B cell (primary cell): ENCODE measurements around the gene CADM1. TPM values are rescaled to one million over a fixed set of nuclear protein-coding genes. Genes with fewer than 3 reads are reported as not detected.

Source experiments
- ATAC-seq: fragments of 200-7000 bp; cut with Tn5 transposase; one replicate; pipeline ENCODE4 v1.10.0; 2021; ENCODE audit warnings: low read depth, mild to moderate bottlenecking, moderate number of reproducible peaks, moderate library complexity
- CTCF ChIA-PET: fragments of 350-600 bp; sonication (Branson Sonifier 250); formaldehyde crosslinking; loops from one replicate; lab custom pipeline; 2021; ENCODE audit warnings: antibody characterized with exemption, inconsistent platforms; lab: Charles Lee
- POLR2A ChIA-PET: fragments of 350-600 bp; sonication (Branson Sonifier 250); formaldehyde crosslinking; loops from one replicate; lab custom pipeline; 2021; ENCODE audit warnings: antibody characterized with exemption; lab: Charles Lee
- DNase-seq: peaks from one replicate; pipeline ENCODE4 v3.0.0; 2013
- H2AFZ ChIP-seq: 2 replicates; pipeline ENCODE4 v1.6.1; 2012; ENCODE audit warnings: mild to moderate bottlenecking, low read depth, low read length; ENCODE audit not compliant: insufficient read depth, poor library complexity, severe bottlenecking
- H3K27ac ChIP-seq, 2 donors: 1 replicate in 1 of 2; 2 replicates in 1 of 2; pipeline ENCODE4 v1.5.1; 2012 to 2013; ENCODE audit warnings: low read length in 2 of 2, mild to moderate bottlenecking in 2 of 2, moderate library complexity in 1 of 2
- H3K27me3 ChIP-seq, 4 experiments: fragments of 200-600 bp in 1 of 4; sonication (generic) in 1 of 4; replicated peaks in 1 of 4; 1 replicate in 2 of 4; 2 replicates in 2 of 4; pipeline versions ENCODE4 v1.6.1 to v1.7.0; 2013 to 2016; ENCODE audit warnings: low read length in 3 of 4, mild to moderate bottlenecking in 2 of 4, mixed read lengths in 1 of 4, moderate library complexity in 1 of 4; ENCODE audit not compliant: insufficient read depth in 4 of 4, control insufficient read depth in 3 of 4; ENCODE audit errors: control extremely low read depth in 1 of 4
- H3K36me3 ChIP-seq, 2 experiments: replicated peaks in 1 of 2; 1 replicate in 1 of 2; 2 replicates in 1 of 2; pipeline versions ENCODE4 v1.6.1 to v1.7.1; 2013; ENCODE audit warnings: low read length in 1 of 2; ENCODE audit not compliant: insufficient read depth in 2 of 2, control insufficient read depth in 1 of 2; ENCODE audit errors: control extremely low read depth in 1 of 2, extremely low read depth in 1 of 2
- H3K4me1 ChIP-seq, 2 donors: fragments of 200-600 bp in 1 of 2; sonication (generic) in 1 of 2; 1 replicate in 1 of 2; 2 replicates in 1 of 2; pipeline versions ENCODE4 v1.5.1 to v1.6.1; 2013 to 2017; ENCODE audit warnings: low read length in 2 of 2; ENCODE audit not compliant: control insufficient read depth in 2 of 2, insufficient read depth in 2 of 2
- H3K4me2 ChIP-seq: replicated peaks from 2 replicates; pipeline ENCODE3; 2012; ENCODE audit warnings: mild to moderate bottlenecking, low read depth, low read length; ENCODE audit not compliant: poor library complexity, severe bottlenecking
- H3K4me3 ChIP-seq, 5 experiments: fragments of 200-600 bp in 1 of 5; sonication (generic) in 1 of 5; 1 replicate in 3 of 5; 2 replicates in 2 of 5; pipeline versions ENCODE4 v1.5.1 to v1.7.0; 2011 to 2016; ENCODE audit warnings: low read length in 4 of 5, mild to moderate bottlenecking in 4 of 5, low read depth in 2 of 5, control low read depth in 1 of 5, moderate library complexity in 1 of 5; ENCODE audit not compliant: insufficient read depth in 1 of 5; ENCODE audit errors: control extremely low read depth in 1 of 5, extremely low read depth in 1 of 5
- H3K79me2 ChIP-seq: fragments of 200-600 bp; sonication (generic); one replicate; pipeline ENCODE4 v1.6.0; 2016; ENCODE audit warnings: low read length; ENCODE audit not compliant: control insufficient read depth, insufficient read depth
- H3K9ac ChIP-seq: fragments of 200-600 bp; sonication (generic); 2 replicates; pipeline ENCODE4 v1.6.1; 2017; ENCODE audit warnings: mild to moderate bottlenecking, low read length, moderate library complexity
- H3K9me3 ChIP-seq, 3 donors: one replicate each; pipeline versions ENCODE4 v1.6.1 to v1.7.1; 2013; ENCODE audit warnings: low read length in 2 of 3; ENCODE audit not compliant: control insufficient read depth in 2 of 3, insufficient read depth in 1 of 3; ENCODE audit errors: control extremely low read depth in 1 of 3
- H4K20me1 ChIP-seq: 2 replicates; pipeline ENCODE4 v1.6.0; 2012; ENCODE audit warnings: mild to moderate bottlenecking, low read length; ENCODE audit not compliant: insufficient read depth, control insufficient read depth, poor library complexity, severe bottlenecking
- H3K27ac Mint-ChIP-seq: one replicate; pipeline ENCODE4 v1.8.0; 2021; ENCODE audit warnings: mixed read lengths
- H3K27me3 Mint-ChIP-seq: one replicate; pipeline ENCODE4 v1.8.0; 2021; ENCODE audit warnings: mixed read lengths
- H3K4me1 Mint-ChIP-seq: one replicate; pipeline ENCODE4 v1.8.0; 2021; ENCODE audit warnings: mixed read lengths
- H3K4me3 Mint-ChIP-seq: one replicate; pipeline ENCODE4 v1.8.0; 2021; ENCODE audit warnings: mixed read lengths
- H3K9me3 Mint-ChIP-seq: one replicate; pipeline ENCODE4 v1.8.0; 2022; ENCODE audit warnings: mixed read lengths; ENCODE audit not compliant: insufficient read depth
- EZH2 ChIP-seq: IDR thresholded peaks from 2 replicates; pipeline ENCODE4 v1.6.1; 2012; ENCODE audit warnings: borderline replicate concordance, low read depth, mild to moderate bottlenecking, moderate library complexity, low read length; ENCODE audit not compliant: insufficient read depth, poor library complexity, severe bottlenecking
- WGBS: methylation state at CpG from one replicate; pipeline ENCODE4 v1.1.5; 2013; ENCODE audit warnings: missing lambda C conversion rate; ENCODE audit not compliant: insufficient coverage; 5-methylcytosine and 5-hydroxymethylcytosine counted together
- intact Hi-C: fragments of 100-400 bp; cut with micrococcal nuclease; formaldehyde crosslinking; loops from one replicate; pipeline ENCODE4 v1.10.0; 2022
- polyA plus RNA-seq: library from polyadenylated mRNA; depleted of rRNA; stranded (reverse); fragments of >200 nt; gene quantifications from 2 replicates; pipeline ENCODE4 v1.2.3, GENCODE V29; 2012
- total RNA-seq, 2 donors: library from RNA; stranded (reverse); fragments of 120-200 nt in 1 of 2; gene quantifications; 1 replicate in 1 of 2; 2 replicates in 1 of 2; pipeline versions ENCODE4 v1.2.3 to v1.2.4, GENCODE V29; 2013 to 2022
- TF ChIP-seq, protein P1 (sequence below): fragments of 200-600 bp; IDR thresholded peaks from one replicate; pipeline ENCODE4 v1.8.0; 2022; ENCODE audit warnings: antibody characterized with exemption, mild to moderate bottlenecking

Gene CADM1
- total and polyA plus RNA-seq, 2 donors (not counting 1 experiment from before 2014, with no cell fraction given): 0.43 to 0.49 TPM

DNA sequence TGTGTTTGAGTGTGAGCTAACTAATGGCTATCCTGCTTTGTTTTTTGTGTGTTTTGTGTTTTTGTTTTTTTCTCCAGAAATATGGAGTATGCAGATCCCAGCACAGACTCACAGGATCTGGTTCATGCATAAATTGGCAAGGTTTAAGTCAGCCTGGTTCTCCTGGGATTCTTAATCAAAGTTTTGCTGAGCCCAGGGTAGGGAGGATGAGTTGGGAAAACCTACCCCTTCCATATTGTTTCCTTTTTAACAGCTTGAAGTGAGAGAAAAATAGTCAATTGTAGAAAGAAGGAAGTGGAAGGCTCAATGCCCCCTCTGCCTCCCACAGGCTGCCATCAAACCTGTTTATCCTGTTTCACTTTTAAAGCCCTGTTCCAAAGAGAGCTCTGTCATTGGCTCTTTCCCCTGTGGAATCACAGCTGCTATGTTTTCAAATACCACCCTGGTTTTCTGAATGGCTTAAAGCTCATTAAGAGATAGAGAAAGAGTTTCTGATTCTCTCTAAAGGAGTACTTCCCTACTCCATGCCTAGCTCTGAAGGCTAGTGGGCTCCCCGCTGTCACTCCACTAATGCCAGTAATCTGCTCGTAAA is 23.4 kb upstream of the CADM1 start:
- no peak overlapping the region for H2AFZ ChIP-seq
- H3K27me3 Mint-ChIP-seq: peaks cover 5% of the 10 kb centered on the region
- TF ChIP-seq, protein P1, sequence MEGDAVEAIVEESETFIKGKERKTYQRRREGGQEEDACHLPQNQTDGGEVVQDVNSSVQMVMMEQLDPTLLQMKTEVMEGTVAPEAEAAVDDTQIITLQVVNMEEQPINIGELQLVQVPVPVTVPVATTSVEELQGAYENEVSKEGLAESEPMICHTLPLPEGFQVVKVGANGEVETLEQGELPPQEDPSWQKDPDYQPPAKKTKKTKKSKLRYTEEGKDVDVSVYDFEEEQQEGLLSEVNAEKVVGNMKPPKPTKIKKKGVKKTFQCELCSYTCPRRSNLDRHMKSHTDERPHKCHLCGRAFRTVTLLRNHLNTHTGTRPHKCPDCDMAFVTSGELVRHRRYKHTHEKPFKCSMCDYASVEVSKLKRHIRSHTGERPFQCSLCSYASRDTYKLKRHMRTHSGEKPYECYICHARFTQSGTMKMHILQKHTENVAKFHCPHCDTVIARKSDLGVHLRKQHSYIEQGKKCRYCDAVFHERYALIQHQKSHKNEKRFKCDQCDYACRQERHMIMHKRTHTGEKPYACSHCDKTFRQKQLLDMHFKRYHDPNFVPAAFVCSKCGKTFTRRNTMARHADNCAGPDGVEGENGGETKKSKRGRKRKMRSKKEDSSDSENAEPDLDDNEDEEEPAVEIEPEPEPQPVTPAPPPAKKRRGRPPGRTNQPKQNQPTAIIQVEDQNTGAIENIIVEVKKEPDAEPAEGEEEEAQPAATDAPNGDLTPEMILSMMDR: no peak
- TF ChIP-seq EZH2: no peak
- ChIA-PET POLR2A (no interaction called here), CTCF (no interaction called here)
- no peaks in the 10 kb centered on the region for H3K79me2 ChIP-seq
- no peak for ATAC-seq
- no peaks in the 10 kb centered on the region for H3K36me3 ChIP-seq
- H3K9me3 ChIP-seq: no peaks in the 10 kb centered on the region
- intact Hi-C loops: no loop called here
- no peak for DNase-seq
- H3K4me3 ChIP-seq: no peak overlapping the region
- WGBS: no CpG with 5 or more reads among the region's 2 CpGs
- peaks cover 0 to 3% (median 0%) of the 10 kb centered on the region in 4 experiments for H3K27me3 ChIP-seq
- H4K20me1 ChIP-seq: no peaks in the 10 kb centered on the region
- no peak overlapping the region for H3K4me3 Mint-ChIP-seq
- no peaks in the 10 kb centered on the region for H3K4me1 ChIP-seq
- no peak overlapping the region for H3K9ac ChIP-seq
- no peaks in the 10 kb centered on the region for H3K9me3 Mint-ChIP-seq
- no peak overlapping the region for H3K27ac Mint-ChIP-seq
- no peak overlapping the region for H3K4me2 ChIP-seq
- H3K27ac ChIP-seq: no peak overlapping the region
- H3K4me1 Mint-ChIP-seq: no peaks in the 10 kb centered on the region

DNA sequence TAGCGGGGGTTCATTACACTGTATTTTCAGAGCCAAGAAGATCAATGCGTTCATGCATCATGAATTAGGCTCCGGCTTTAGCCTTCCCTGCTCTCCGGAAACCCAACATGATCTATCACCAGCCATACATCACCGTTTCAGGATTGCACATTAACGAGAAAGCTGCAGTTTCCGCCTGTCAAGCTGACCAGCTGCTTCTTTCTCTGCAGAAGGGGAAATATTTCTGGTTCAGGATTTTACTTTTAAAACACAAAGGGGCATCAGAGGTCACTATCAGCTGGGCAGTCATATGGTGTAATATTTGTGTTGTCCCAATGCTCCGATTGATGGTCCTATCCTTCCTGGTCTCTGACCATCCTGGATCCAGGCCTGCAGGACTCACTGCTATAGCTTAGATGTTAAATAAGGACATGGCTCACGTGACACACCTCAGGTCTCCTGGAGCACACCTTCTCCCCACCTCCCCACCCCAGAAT is 21.4 kb upstream of the CADM1 start:
- Histone ChIP-seq H3K4me3 (no peak overlapping the region), H3K27me3 (peaks cover 0 to 3% (median 0%) of the 10 kb centered on the region in 4 experiments), H3K9me3 (peaks cover 0 to 9% (median 0%) of the 10 kb centered on the region in 3 donors), H4K20me1 (no peaks in the 10 kb centered on the region), H3K36me3 (no peaks in the 10 kb centered on the region), H3K79me2 (no peaks in the 10 kb centered on the region), H3K4me1 (no peaks in the 10 kb centered on the region), H3K4me2 (no peak overlapping the region), H3K27ac (no peak overlapping the region), H2AFZ (no peak overlapping the region), H3K9ac (no peak overlapping the region)
- POLR2A ChIA-PET: no interaction called here
- Mint-ChIP-seq H3K27me3 (no peaks in the 10 kb centered on the region), H3K27ac (no peak overlapping the region), H3K4me3 (no peak overlapping the region), H3K9me3 (no peaks in the 10 kb centered on the region), H3K4me1 (no peaks in the 10 kb centered on the region)
- ATAC-seq (no peak), DNase-seq (no peak)
- CTCF ChIA-PET: no interaction called here
- TF ChIP-seq EZH2: no peak
- TF ChIP-seq, protein P1: no peak
- intact Hi-C loops: no loop called here
- 100% methylated on average over 5 of the region's 9 CpGs for whole genome bisulfite sequencing
